ENCODE results near the gene LHFPL3.

The LHFPL3 gene

DNA sequence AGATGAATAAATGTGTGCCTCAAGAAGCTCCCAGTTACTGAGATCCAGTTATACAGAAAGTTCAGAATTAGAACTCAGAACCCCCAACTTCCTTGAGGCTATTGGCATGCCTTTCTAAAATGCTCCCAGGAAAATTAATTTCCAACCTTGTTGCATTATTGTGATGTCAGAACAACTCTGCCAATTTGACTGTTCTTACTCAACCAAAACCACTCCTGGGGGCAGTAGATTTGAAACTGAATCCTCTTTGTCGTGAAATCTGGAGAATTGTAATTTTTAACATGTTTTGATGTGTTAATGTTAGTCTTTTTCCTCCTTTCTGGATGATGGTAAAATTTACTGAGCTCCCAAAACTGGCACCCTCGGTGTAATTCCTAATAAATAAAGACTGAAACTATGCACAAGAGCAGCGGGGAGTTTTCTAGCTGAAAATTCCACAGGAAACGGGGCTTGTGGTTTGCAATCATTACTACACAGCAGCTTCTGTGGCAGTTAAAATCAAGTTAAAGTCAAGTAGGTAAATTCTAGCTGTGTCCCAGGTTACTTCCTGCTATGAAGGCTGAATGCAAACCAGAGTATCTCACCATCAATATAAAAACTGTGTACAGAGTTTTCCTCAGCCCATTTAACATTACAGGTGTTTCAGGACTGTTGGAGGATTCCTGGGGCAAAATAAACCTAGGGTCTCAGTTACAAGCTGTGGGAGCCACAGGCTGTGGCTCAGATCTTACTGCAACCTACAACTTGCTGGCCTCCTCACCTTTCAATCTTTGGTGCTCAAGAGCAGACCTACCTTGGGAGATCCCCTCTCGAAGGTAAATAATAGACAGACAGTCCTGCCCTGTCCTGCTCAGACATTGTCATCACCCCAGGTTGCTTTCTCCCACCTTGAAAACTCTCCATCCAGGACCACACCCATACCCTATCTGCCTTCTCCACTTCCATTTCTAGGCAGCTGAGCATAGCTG lies 529.3 kb downstream of the LHFPL3 start:
- DNase-seq (ENCODE audit: extremely low read depth, low read depth) = no peak
- TF ChIP-seq, protein P1, sequence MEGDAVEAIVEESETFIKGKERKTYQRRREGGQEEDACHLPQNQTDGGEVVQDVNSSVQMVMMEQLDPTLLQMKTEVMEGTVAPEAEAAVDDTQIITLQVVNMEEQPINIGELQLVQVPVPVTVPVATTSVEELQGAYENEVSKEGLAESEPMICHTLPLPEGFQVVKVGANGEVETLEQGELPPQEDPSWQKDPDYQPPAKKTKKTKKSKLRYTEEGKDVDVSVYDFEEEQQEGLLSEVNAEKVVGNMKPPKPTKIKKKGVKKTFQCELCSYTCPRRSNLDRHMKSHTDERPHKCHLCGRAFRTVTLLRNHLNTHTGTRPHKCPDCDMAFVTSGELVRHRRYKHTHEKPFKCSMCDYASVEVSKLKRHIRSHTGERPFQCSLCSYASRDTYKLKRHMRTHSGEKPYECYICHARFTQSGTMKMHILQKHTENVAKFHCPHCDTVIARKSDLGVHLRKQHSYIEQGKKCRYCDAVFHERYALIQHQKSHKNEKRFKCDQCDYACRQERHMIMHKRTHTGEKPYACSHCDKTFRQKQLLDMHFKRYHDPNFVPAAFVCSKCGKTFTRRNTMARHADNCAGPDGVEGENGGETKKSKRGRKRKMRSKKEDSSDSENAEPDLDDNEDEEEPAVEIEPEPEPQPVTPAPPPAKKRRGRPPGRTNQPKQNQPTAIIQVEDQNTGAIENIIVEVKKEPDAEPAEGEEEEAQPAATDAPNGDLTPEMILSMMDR (IDR thresholded peaks at IDR 0.05; ENCODE audit: low read depth, low read length) = no peak

DNA sequence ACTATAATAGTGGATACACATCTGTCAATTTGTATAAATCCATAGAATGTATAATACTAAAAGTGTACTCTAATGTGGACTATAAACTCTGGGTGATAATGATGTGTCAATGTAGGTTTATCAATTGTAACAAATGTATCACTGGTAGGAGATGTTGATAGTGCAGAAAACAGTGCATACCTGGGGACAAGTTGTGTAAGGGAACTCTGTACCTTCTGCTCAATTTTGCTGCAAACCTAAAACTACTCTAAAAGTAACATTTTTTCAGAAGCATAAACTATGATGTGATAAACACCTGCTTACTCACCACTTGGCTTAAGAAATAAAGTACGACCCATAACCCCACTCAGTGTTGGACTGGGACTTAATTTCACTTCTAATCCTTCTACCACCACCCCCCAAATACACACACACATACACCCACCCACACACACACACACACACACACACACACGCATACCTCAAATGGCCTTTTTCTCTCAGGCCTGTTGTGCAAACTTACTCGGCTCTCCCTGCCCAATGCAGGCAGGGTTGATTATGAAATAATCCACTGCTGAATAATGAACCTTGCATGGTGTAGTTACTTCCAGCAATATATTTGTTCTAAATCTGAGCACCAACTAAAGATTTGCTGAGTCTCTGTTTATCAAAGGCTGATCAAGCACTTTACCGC lies 531.5 kb downstream of the LHFPL3 start:
- DNase-seq (ENCODE audit: extremely low read depth, low read depth) = no peak
- TF ChIP-seq, protein P1 (IDR thresholded peaks at IDR 0.05; ENCODE audit: low read depth, low read length) = no peak

DNA sequence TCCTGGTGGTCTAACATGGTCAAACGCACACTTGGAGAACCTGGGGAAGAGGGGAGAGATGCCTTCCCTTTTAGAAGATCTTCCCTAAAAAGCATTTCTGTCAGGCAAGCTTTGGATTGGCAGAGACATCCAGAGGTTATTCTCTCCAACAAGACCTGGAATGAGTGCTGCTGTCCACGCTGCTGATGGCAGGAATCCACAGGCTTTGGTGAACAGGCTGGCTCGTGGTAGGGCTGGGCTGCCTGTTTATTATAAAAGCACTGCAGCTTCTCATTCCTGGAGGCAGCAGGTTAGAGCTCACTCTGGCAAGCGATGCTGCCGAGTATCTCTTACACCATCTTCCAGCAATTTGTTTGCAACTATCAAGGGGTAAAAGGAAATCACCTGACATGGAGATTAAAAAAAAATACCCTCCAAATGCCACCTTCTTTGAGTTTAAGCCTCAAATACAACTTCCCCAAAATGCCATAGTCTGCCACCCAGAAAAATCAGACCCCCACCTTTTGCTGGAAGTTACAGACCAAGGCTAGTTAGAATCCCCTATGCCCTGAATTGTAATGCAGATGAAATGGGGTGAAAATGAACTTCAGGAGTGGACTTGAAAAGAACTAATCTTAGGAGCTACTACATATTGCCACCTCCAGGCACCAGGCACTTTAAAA lies 533.5 kb downstream of the LHFPL3 start:
- no peak for DNase-seq (ENCODE audit: extremely low read depth, low read depth)
- TF ChIP-seq, protein P1 (IDR thresholded peaks at IDR 0.05; ENCODE audit: low read depth, low read length) = no peak

DNA sequence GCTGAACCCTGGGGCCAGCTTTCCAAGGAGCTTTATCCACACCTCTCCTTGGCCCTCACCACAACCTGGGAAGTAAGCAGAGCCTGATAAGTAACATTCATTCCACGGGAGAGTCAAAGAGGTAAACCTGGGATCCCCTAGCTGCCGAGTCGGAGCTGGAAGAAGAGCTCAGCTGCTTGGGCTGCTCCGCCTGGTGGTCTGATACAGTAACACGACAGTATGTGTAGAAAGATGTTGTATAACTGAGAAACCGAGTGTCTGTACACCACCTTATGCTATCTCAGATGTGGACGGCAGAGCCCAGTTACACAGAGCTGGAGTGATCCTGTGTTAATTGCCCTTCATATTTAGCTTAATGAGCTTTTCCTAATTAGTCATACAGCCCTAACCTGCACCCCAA lies 534.3 kb downstream of the LHFPL3 start:
- DNase-seq (ENCODE audit: extremely low read depth, low read depth) = no peak
- TF ChIP-seq, protein P1 (IDR thresholded peaks at IDR 0.05; ENCODE audit: low read depth, low read length) = peak; percentile 10

DNA sequence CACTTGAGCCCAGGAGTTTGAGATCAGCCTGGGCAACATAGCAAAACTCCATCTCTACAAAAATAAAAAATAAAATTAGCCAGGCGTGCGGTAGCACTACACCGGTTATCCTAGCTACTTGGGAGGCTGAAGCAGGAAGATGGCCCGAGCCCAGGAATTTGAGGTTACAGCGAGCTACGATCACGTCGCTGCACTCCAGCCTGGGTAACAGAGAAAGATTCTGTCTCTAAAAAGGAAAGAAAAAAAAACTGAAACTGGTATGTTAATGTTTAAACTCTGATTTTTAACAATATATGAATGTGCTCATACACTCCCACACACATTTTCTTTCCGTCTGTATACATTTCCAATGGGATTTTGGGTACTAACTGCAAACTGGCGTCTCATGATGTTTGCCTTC lies 545.0 kb downstream of the LHFPL3 start:
- TF ChIP-seq, protein P1 (IDR thresholded peaks at IDR 0.05; ENCODE audit: low read depth, low read length) = no peak
- DNase-seq (ENCODE audit: extremely low read depth, low read depth) = no peak

DNA sequence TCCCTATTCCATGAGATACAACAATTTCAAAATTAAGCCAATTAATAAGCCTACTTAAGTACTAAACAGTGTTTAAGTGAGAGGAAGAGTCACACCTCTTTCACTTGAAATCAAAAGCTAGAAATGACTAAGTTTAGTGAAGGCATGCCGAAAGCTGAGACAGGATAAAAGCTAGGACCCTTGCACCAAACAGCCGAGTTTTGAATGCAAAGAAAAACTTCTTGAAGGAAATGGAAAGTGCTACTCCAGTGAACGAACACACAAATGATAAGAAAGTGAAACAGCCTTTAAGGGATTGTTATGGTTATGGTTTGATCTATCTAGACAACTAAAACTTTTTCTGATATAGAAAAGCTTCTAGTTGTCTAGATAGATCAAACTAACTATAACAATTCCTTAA lies 550.2 kb downstream of the LHFPL3 start:
- DNase-seq (ENCODE audit: extremely low read depth, low read depth) = no peak

More for the DNA sequence above, 550.2 kb downstream of the LHFPL3 start:
- TF ChIP-seq, protein P1 (IDR thresholded peaks at IDR 0.05; ENCODE audit: low read depth, low read length) = no peak

All from AG09319 (cell line).